Measurements from ENCODE around the gene PSME2. TPM values are rescaled to one million over a fixed set of nuclear protein-coding genes. Genes with fewer than 3 reads are reported as not detected.

The PSME2 gene
- total and polyA plus RNA-seq, 2 donors (not counting 3 experiments of a cell fraction or from before 2014, with no cell fraction given) = 66.5 to 126 TPM

- intact Hi-C loops (cut with micrococcal nuclease) = no loop called here
- Histone ChIP-seq H4K20me1 (replicated peaks; ENCODE audit: control insufficient read depth, extremely low read depth, insufficient read depth, low read length) (no peaks in the 10 kb centered on the region), H3K4me3 (replicated peaks in 1 of 3; ENCODE audit: insufficient read depth in 1 of 3, low read depth in 1 of 3, low read length in 3 of 3) (no peak overlapping the region), H3K9me3 (replicated peaks; ENCODE audit: control insufficient read depth, insufficient read depth, low read length) (no peaks in the 10 kb centered on the region), H3K36me3 (ENCODE audit: control insufficient read depth in 2 of 2, extremely low read depth in 1 of 2, insufficient read depth in 2 of 2, low read length in 2 of 2) (peaks cover 0 to 29% of the 10 kb centered on the region in 2 experiments), H2AFZ (ENCODE audit: low read depth, low read length) (no peak overlapping the region), H3K79me2 (ENCODE audit: control insufficient read depth, insufficient read depth, low read length) (peaks cover 6% of the 10 kb centered on the region), H3K9ac (replicated peaks; ENCODE audit: extremely low read depth, insufficient read depth, low read length) (no peak overlapping the region), H3K9me1 (replicated peaks; ENCODE audit: control insufficient read depth, extremely low read depth, insufficient read depth, low read length) (no peaks in the 10 kb centered on the region), H3K27ac (ENCODE audit: insufficient read depth, low read depth, low read length) (no peak overlapping the region), H3K4me2 (ENCODE audit: insufficient read depth, low read length) (no peak overlapping the region), H3K4me1 (ENCODE audit: control insufficient read depth, extremely low read depth, insufficient read depth, low read length) (peaks cover 6% of the 10 kb centered on the region), H3K27me3 (ENCODE audit: control insufficient read depth in 2 of 2, insufficient read depth in 2 of 2, low read length in 2 of 2) (no peaks in the 10 kb centered on the region)
- dilution Hi-C loops (cut with MboI; ENCODE audit: extremely low pct_ligation_motif_present, low sequenced_read_pairs) = no loop called here
- TF ChIP-seq POLR2A (IDR thresholded peaks at IDR 0.05; ENCODE audit: low read depth, low read length) (no peak), CTCF (IDR thresholded peaks at IDR 0.05; ENCODE audit: extremely low read depth in 1 of 2, insufficient read depth in 1 of 2, low read depth in 1 of 2, low read length in 2 of 2) (no peak), GATA2 (IDR thresholded peaks at IDR 0.05; ENCODE audit: insufficient read depth, insufficient read length, low read depth, low read length) (no peak), MYC (IDR thresholded peaks at IDR 0.05; ENCODE audit: low read depth, low read length) (no peak), JUN (IDR thresholded peaks at IDR 0.05; ENCODE audit: borderline replicate concordance, insufficient read depth, insufficient read length, low read depth) (no peak), EZH2 (IDR thresholded peaks at IDR 0.05; ENCODE audit: borderline replicate concordance, low read depth, low read length, severe bottlenecking) (no peak), FOS (IDR thresholded peaks at IDR 0.05; ENCODE audit: borderline replicate concordance, insufficient read depth, low read length) (no peak), POLR2AphosphoS5 (IDR thresholded peaks at IDR 0.05; ENCODE audit: insufficient read depth, low read depth, low read length) (no peak)
- TF ChIP-seq, protein P1, sequence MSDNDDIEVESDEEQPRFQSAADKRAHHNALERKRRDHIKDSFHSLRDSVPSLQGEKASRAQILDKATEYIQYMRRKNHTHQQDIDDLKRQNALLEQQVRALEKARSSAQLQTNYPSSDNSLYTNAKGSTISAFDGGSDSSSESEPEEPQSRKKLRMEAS (IDR thresholded peaks at IDR 0.05; ENCODE audit: insufficient read depth, insufficient read length) = no peak
- BruUV-seq (replicated peaks) = no TSS peak
- DNase-seq (ENCODE audit: low read depth, low spot score) = no peak
- CTCF ChIA-PET = interaction anchor here (1.1 kb wide), 1 partner anchor 129 kb away, joined by 3 read pairs; no protein-coding TSS in a partner anchor
- POLR2A ChIA-PET = interaction anchor here (0.8 to 1.8 kb wide), 3 partner anchors 9 to 26 kb away, joined by 3 read pairs; partner anchors contain the start of gene TM9SF1
- no peak for FAIRE-seq
These were observed 40.6 kb upstream of the PSME2 start for GRCh38 chr14:24186831-24187538.
